GM23338 (cell line): ENCODE data around the gene DRD2. TPM values are rescaled to one million over a fixed set of nuclear protein-coding genes. Genes with fewer than 3 reads are reported as not detected.

ENCODE experiments used
- ATAC-seq: fragments of 200-7000 bp; cut with Tn5 transposase; 3 replicates; pipeline ENCODE4 v1.9.1; 2020
- DNase-seq: peaks from one replicate; pipeline ENCODE4 v3.0.0-alpha.2; 2015; ENCODE audit warnings: low spot score
- H2AFZ ChIP-seq: fragments of 200-600 bp; sonication (generic); 2 replicates; pipeline ENCODE4 v1.8.0; 2016; ENCODE audit warnings: antibody characterized with exemption, mild to moderate bottlenecking, moderate library complexity
- H3F3A ChIP-seq: fragments of 200-600 bp; sonication (generic); replicated peaks from 2 replicates; pipeline ENCODE4 v1.8.0; 2017; ENCODE audit warnings: antibody characterized with exemption, mixed run types, low read depth
- H3K27ac ChIP-seq: fragments of 200-600 bp; sonication (generic); 2 replicates; pipeline ENCODE4 v1.6.1; 2016; ENCODE audit warnings: low read depth
- H3K27me3 ChIP-seq: fragments of 200-600 bp; sonication (generic); 2 replicates; pipeline ENCODE4 v1.8.0; 2016; ENCODE audit warnings: mild to moderate bottlenecking, mixed run types, moderate library complexity; ENCODE audit not compliant: insufficient read depth
- H3K36me3 ChIP-seq: fragments of 200-600 bp; sonication (generic); 2 replicates; pipeline ENCODE4 v1.8.0; 2016; ENCODE audit warnings: mild to moderate bottlenecking; ENCODE audit not compliant: insufficient read depth
- H3K4me1 ChIP-seq: fragments of 200-600 bp; sonication (generic); 2 replicates; pipeline ENCODE4 v1.8.0; 2016; ENCODE audit warnings: mild to moderate bottlenecking, moderate library complexity; ENCODE audit not compliant: insufficient read depth
- H3K4me2 ChIP-seq: fragments of 200-600 bp; sonication (generic); 2 replicates; pipeline ENCODE4 v1.7.1; 2017; ENCODE audit warnings: mixed run types
- H3K4me3 ChIP-seq: fragments of 200-600 bp; sonication (generic); 2 replicates; pipeline ENCODE4 v1.6.1; 2016; ENCODE audit warnings: mixed run types
- H3K79me2 ChIP-seq: fragments of 200-600 bp; sonication (generic); replicated peaks from 2 replicates; pipeline ENCODE4 v1.8.0; 2017; ENCODE audit warnings: mild to moderate bottlenecking; ENCODE audit not compliant: insufficient read depth
- H3K9me2 ChIP-seq: fragments of 200-600 bp; sonication (generic); 2 replicates; pipeline ENCODE4 v1.8.0; 2017; ENCODE audit not compliant: insufficient read depth
- H4K20me1 ChIP-seq: fragments of 200-600 bp; sonication (generic); replicated peaks from 2 replicates; pipeline ENCODE4 v1.8.0; 2017; ENCODE audit warnings: mild to moderate bottlenecking; ENCODE audit not compliant: insufficient read depth
- H3K27ac Mint-ChIP-seq: 2 replicates; pipeline ENCODE4 v1.8.0; 2020; ENCODE audit warnings: inconsistent platforms, mild to moderate bottlenecking, moderate library complexity, mixed read lengths
- H3K27me3 Mint-ChIP-seq: 3 replicates; pipeline ENCODE4 v1.8.0; 2022; ENCODE audit warnings: low read depth, mild to moderate bottlenecking, moderate library complexity, mixed read lengths, inconsistent platforms; ENCODE audit not compliant: insufficient read depth, poor library complexity
- H3K36me3 Mint-ChIP-seq: 3 replicates; pipeline ENCODE4 v1.8.0; 2021; ENCODE audit warnings: low read depth, mild to moderate bottlenecking, inconsistent platforms, moderate library complexity, mixed read lengths
- H3K4me1 Mint-ChIP-seq: 3 replicates; pipeline ENCODE4 v1.8.0; 2020; ENCODE audit warnings: mild to moderate bottlenecking, inconsistent platforms, mixed read lengths
- H3K4me3 Mint-ChIP-seq: 3 replicates; pipeline ENCODE4 v1.8.0; 2021; ENCODE audit warnings: moderate library complexity, mild to moderate bottlenecking, inconsistent platforms, mixed read lengths
- H3K9me3 Mint-ChIP-seq: 3 replicates; pipeline ENCODE4 v1.8.0; 2020; ENCODE audit warnings: moderate library complexity, mild to moderate bottlenecking, inconsistent platforms, mixed read lengths
- CREB1 ChIP-seq: fragments of 250-450 bp; sonication (Bioruptor Pico); IDR thresholded peaks from 2 replicates; pipeline ENCODE4 v1.5.0; 2020; ENCODE audit warnings: low read depth, mild to moderate bottlenecking, moderate library complexity
- CTCF ChIP-seq, 2 experiments: fragments of 200-600 bp in 1 of 2; sonication (generic) in 1 of 2; conservative IDR thresholded peaks; 2 replicates each; pipeline versions ENCODE4 v1.5.1 to v1.6.1; 2016 to 2017; ENCODE audit warnings: antibody characterized with exemption in 2 of 2, low read depth in 2 of 2, mild to moderate bottlenecking in 2 of 2, moderate library complexity in 1 of 2
- ETS1 ChIP-seq: IDR thresholded peaks from 2 replicates; pipeline ENCODE4 v1.6.1; 2016; ENCODE audit warnings: antibody characterized with exemption
- EZH2 ChIP-seq: fragments of 200-600 bp; sonication (generic); IDR thresholded peaks from one replicate; pipeline ENCODE4 v1.8.0; 2017; ENCODE audit warnings: antibody characterized with exemption, mild to moderate bottlenecking, low read depth; ENCODE audit not compliant: unreplicated experiment
- EZH2phosphoT487 ChIP-seq: fragments of 200-600 bp; sonication (generic); IDR thresholded peaks from one replicate; pipeline ENCODE4 v1.8.1; 2018; ENCODE audit warnings: antibody characterized with exemption; ENCODE audit not compliant: unreplicated experiment
- JUNB ChIP-seq: IDR thresholded peaks from one replicate; pipeline ENCODE4 v1.6.1; 2016; ENCODE audit warnings: antibody characterized with exemption; ENCODE audit not compliant: unreplicated experiment
- NANOG ChIP-seq: IDR thresholded peaks from 2 replicates; pipeline ENCODE4 v1.6.1; 2016; ENCODE audit warnings: antibody characterized with exemption, borderline replicate concordance
- POLR2AphosphoS5 ChIP-seq: IDR thresholded peaks from 2 replicates; pipeline ENCODE4 v1.6.1; 2016; ENCODE audit warnings: antibody characterized with exemption, low read depth
- REST ChIP-seq: IDR thresholded peaks from one replicate; pipeline ENCODE4 v1.6.1; 2018; ENCODE audit warnings: antibody characterized with exemption; ENCODE audit not compliant: unreplicated experiment
- STAT1 ChIP-seq: IDR thresholded peaks from one replicate; pipeline ENCODE4 v1.6.1; 2016; ENCODE audit warnings: antibody characterized with exemption; ENCODE audit not compliant: unreplicated experiment
- ZNF114 ChIP-seq: fragments of 250-450 bp; sonication (Bioruptor Pico); IDR thresholded peaks from 2 replicates; pipeline ENCODE4 v1.5.0; 2020; ENCODE audit warnings: mild to moderate bottlenecking, moderate library complexity
- ZNF331 ChIP-seq: fragments of 250-450 bp; sonication (Bioruptor Pico); IDR thresholded peaks from 2 replicates; pipeline ENCODE4 v1.5.0; 2020; ENCODE audit warnings: low read depth, mild to moderate bottlenecking, moderate library complexity
- ZNF462 ChIP-seq: fragments of 250-450 bp; sonication (Bioruptor Pico); IDR thresholded peaks from 2 replicates; pipeline ENCODE4 v1.5.0; 2020; ENCODE audit warnings: mild to moderate bottlenecking, moderate library complexity
- polyA plus RNA-seq: library from polyadenylated mRNA; unstranded; fragments of >200 nt; fragmentation: Nextera tagmentation; extraction: Ambion mirVana; gene quantifications from 2 replicates; pipeline ENCODE4 v1.2.1, GENCODE V29; 2016
- total RNA-seq: library from RNA; depleted of rRNA; stranded (reverse); fragments of >200 nt; shearing (Covaris generic); gene quantifications from 2 replicates; pipeline ENCODE4 v1.2.3, GENCODE V29; 2014

Gene DRD2
- total and polyA plus RNA-seq, 2 experiments from 2014 or later: 0.21 to 0.66 TPM

GRCh38 chr11:113518716-113519495 is 43.7 kb upstream of the DRD2 start:
- H3K36me3 Mint-ChIP-seq: 0 out of 3 replicates have a peak, but pooled peaks cover 3% of the 10 kb centered on the region
- Histone ChIP-seq H3K79me2 (no peaks in the 10 kb centered on the region), H4K20me1 (no peaks in the 10 kb centered on the region), H3K27me3 (no peaks in the 10 kb centered on the region), H3K36me3 (no peaks in the 10 kb centered on the region), H3K4me3 (no peak overlapping the region), H2AFZ (no peak overlapping the region), H3K27ac (no peak overlapping the region), H3F3A (no peaks in the 10 kb centered on the region), H3K9me2 (peaks cover 5% of the 10 kb centered on the region; the same call in 1 of the 2 replicates), H3K4me1 (no peaks in the 10 kb centered on the region), H3K4me2 (no peak overlapping the region)
- H3K4me1 Mint-ChIP-seq: no peaks in the 10 kb centered on the region; the same call in 2 of the 3 replicates
- no peak for DNase-seq
- H3K9me3 Mint-ChIP-seq: peaks cover 9% of the 10 kb centered on the region; the same call in 1 of the 3 replicates
- H3K4me3 Mint-ChIP-seq: no peak overlapping the region
- no peak for ATAC-seq
- H3K27me3 Mint-ChIP-seq: peaks cover 3% of the 10 kb centered on the region
- no peak overlapping the region for H3K27ac Mint-ChIP-seq
- TF ChIP-seq JUNB: no peak
- no peak for TF ChIP-seq EZH2
- no peak for TF ChIP-seq POLR2AphosphoS5
- no peak for TF ChIP-seq STAT1
- TF ChIP-seq REST: no peak
- TF ChIP-seq ZNF114 (CRISPR knock-in tag): no peak
- no peak for TF ChIP-seq ZNF331 (CRISPR knock-in tag)
- TF ChIP-seq ETS1: no peak
- no peak for TF ChIP-seq NANOG
- no peak for TF ChIP-seq EZH2phosphoT487
- TF ChIP-seq CTCF (conservative IDR thresholded peaks at IDR 0.05; ENCODE audit: low read depth in 2 of 2): no peak
- TF ChIP-seq CREB1 (CRISPR knock-in tag): no peak
- no peak for TF ChIP-seq ZNF462 (CRISPR knock-in tag)
